ENCODE measurements around the gene XYLT1. TPM values are rescaled to one million over a fixed set of nuclear protein-coding genes. Genes with fewer than 3 reads are reported as not detected.

Gene XYLT1
- total and polyA plus RNA-seq, 2 of the 8 experiments (the other 6 are each of a cell fraction or from before 2014, with no cell fraction given), result 6.6 to 25.4 TPM

DNA sequence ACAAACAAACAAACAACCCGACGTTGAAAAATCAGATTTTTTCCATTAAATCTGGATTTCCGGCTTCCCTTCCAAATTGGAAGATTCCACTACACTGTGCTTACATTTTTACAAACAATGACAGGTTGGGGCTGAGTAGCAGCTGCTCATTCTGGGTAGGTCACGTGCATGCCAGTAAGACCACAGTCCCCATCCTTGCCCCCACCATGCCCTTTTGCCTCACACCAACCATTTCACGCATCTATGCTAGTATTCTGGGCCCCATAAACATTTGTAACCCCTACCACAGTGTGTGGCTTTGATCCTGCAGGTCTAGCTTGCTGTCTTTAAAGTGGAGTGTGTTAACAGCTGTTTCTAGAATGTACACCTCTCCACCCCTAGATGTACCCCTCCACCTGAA, 366.1 kb downstream of the XYLT1 start:
- FAIRE-seq, result no peak
- Histone ChIP-seq H3K79me2 (ENCODE audit: control insufficient read depth in 1 of 2, insufficient read depth in 2 of 2, low read length in 2 of 2) (no peaks in the 10 kb centered on the region), H3K56ac (replicated peaks; ENCODE audit: insufficient read length, low read depth, low read length) (no peak overlapping the region), H3K14ac (ENCODE audit: insufficient read length) (no peak overlapping the region), H4K5ac (ENCODE audit: insufficient read length, low read depth, low read length) (no peak overlapping the region), H3K9ac (replicated peaks in 1 of 4; ENCODE audit: extremely low read depth in 1 of 4, low read depth in 3 of 4, low read length in 3 of 4) (no peak overlapping the region), H4K20me1 (replicated peaks in 1 of 2; ENCODE audit: control insufficient read depth in 1 of 2, insufficient read depth in 2 of 2, low read length in 2 of 2) (no peaks in the 10 kb centered on the region), H3K36me3 (ENCODE audit: control insufficient read depth in 2 of 4, insufficient read depth in 4 of 4, low read length in 3 of 4) (no peaks in the 10 kb centered on the region; a peak in 1 of 8 replicates), H3K9me3 (ENCODE audit: insufficient read depth in 2 of 2, low read depth in 1 of 2, low read length in 1 of 2) (peaks cover 0 to 3% of the 10 kb centered on the region in 2 experiments; a peak in 1 of 4 replicates), H2AK5ac (ENCODE audit: low read depth, low read length) (no peak overlapping the region), H3K4me2 (ENCODE audit: insufficient read depth in 1 of 2, low read depth in 2 of 2, low read length in 2 of 2) (no peak overlapping the region), H3K23ac (ENCODE audit: insufficient read length) (no peak overlapping the region), H3K18ac (ENCODE audit: extremely low read depth, low read length) (no peak overlapping the region), H2AFZ (ENCODE audit: low read length) (no peak overlapping the region), H2BK15ac (ENCODE audit: low read length) (0 out of 2 replicates have a peak overlapping the region, but pooled peaks have one; percentile 6), H2BK20ac (ENCODE audit: low read length) (no peak overlapping the region), H3K4me3 (ENCODE audit: extremely low read depth in 1 of 4, insufficient read depth in 2 of 4, low read depth in 3 of 4, low read length in 4 of 4) (no peak overlapping the region), H2BK120ac (replicated peaks; ENCODE audit: low read depth, low read length) (no peak overlapping the region), H3K23me2 (ENCODE audit: low read depth, low read length) (no peaks in the 10 kb centered on the region), H3K27me3 (replicated peaks in 1 of 4; ENCODE audit: control insufficient read depth in 3 of 4, extremely low read depth in 1 of 4, insufficient read depth in 3 of 4, low read length in 3 of 4) (no peaks in the 10 kb centered on the region; a peak in 1 of 7 replicates), H2BK12ac (ENCODE audit: low read depth, low read length) (no peak overlapping the region), H3K27ac (ENCODE audit: low read depth, low read length) (no peak overlapping the region), H3K4ac (replicated peaks; ENCODE audit: insufficient read length, low read depth, low read length) (no peak overlapping the region), H4K91ac (replicated peaks; ENCODE audit: insufficient read length, low read length) (no peak overlapping the region), H3K4me1 (replicated peaks in 1 of 4; ENCODE audit: control insufficient read depth in 3 of 4, insufficient read depth in 4 of 4, low read length in 3 of 4) (peaks cover 0 to 9% (median 6%) of the 10 kb centered on the region in 4 experiments; a peak in 6 of 7 replicates), H4K8ac (ENCODE audit: extremely low read depth, insufficient read depth, low read length) (no peak overlapping the region), H2BK5ac (ENCODE audit: low read depth, low read length) (no peak overlapping the region), H3K79me1 (ENCODE audit: low read depth, low read length) (no peaks in the 10 kb centered on the region)
- 88% methylated on average over 5 of the region's 5 CpGs; no CpG with 5 or more reads in 1 of the 2 experiments for WGBS, 2 experiments (ENCODE audit: extremely low coverage in 1 of 2, insufficient coverage in 1 of 2, insufficient read length in 1 of 2, insufficient replicate concordance in 2 of 2, low coverage in 1 of 2, low lambda C conversion rate in 2 of 2, missing lambda C conversion rate in 1 of 2)
- ChIA-PET POLR2A (ENCODE audit: partially characterized antibody) (interaction anchor here (1.2 to 1.5 kb wide), 2 partner anchors 14 to 73 kb away, joined by 3 to 6 read pairs; no protein-coding TSS in a partner anchor), CTCF (ENCODE audit: partially characterized antibody) (interaction anchor here (0.8 to 1.1 kb wide), 2 partner anchors 19 to 114 kb away, joined by 3 read pairs; no protein-coding TSS in a partner anchor)
- no peak for DNase-seq (ENCODE audit: low read depth in 1 of 2, low spot score in 2 of 2)
- TF ChIP-seq, protein P1, sequence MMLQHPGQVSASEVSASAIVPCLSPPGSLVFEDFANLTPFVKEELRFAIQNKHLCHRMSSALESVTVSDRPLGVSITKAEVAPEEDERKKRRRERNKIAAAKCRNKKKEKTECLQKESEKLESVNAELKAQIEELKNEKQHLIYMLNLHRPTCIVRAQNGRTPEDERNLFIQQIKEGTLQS (IDR thresholded peaks at IDR 0.05; ENCODE audit: insufficient read depth, low read depth, low read length), result no peak
- TF ChIP-seq SRF (IDR thresholded peaks at IDR 0.05; ENCODE audit: low read depth, low read length) (no peak), SIRT6 (IDR thresholded peaks at IDR 0.05; ENCODE audit: low read length) (no peak), EP300 (IDR thresholded peaks at IDR 0.05; ENCODE audit: borderline replicate concordance in 1 of 2, low read depth in 2 of 2, low read length in 2 of 2) (no peak), CTBP2 (IDR thresholded peaks at IDR 0.05; ENCODE audit: borderline replicate concordance, insufficient read depth, insufficient read length, low read length) (no peak), ZNF274 (IDR thresholded peaks at IDR 0.05; ENCODE audit: borderline replicate concordance, extremely low read depth, low read length) (no peak), BRCA1 (IDR thresholded peaks at IDR 0.05; ENCODE audit: low read depth, low read length) (no peak), PHF8 (conservative IDR thresholded peaks at IDR 0.05; ENCODE audit: low read depth, low read length) (no peak), RAD21 (IDR thresholded peaks at IDR 0.05 in 1 of 2, conservative IDR thresholded peaks at IDR 0.05 in 1 of 2; ENCODE audit: low read depth in 2 of 2, low read length in 2 of 2) (no peak), RNF2 (IDR thresholded peaks at IDR 0.05; ENCODE audit: borderline replicate concordance, low read depth, low read length, missing control alignments, poor library complexity, severe bottlenecking) (no peak), POLR2A (IDR thresholded peaks at IDR 0.05; ENCODE audit: control extremely low read depth in 1 of 2, low read depth in 2 of 2, low read length in 2 of 2) (no peak)

Measured in H1 (cell line).